KMS-11 (cell line): ENCODE results near the gene MSI2.

Experiments used
- H2AFZ ChIP-seq: fragments of 200-600 bp; sonication (generic); 2 replicates; pipeline ENCODE4 v1.6.1; 2016; ENCODE audit warnings: antibody characterized with exemption, mixed run types, low read depth
- H3K27ac ChIP-seq: fragments of 200-600 bp; sonication (generic); 2 replicates; pipeline ENCODE4 v1.6.1; 2016; ENCODE audit warnings: mild to moderate bottlenecking, mixed run types
- H3K27me3 ChIP-seq: fragments of 200-600 bp; sonication (generic); 2 replicates; pipeline ENCODE4 v1.6.1; 2017; ENCODE audit warnings: mild to moderate bottlenecking, low read depth, mixed run types, moderate library complexity; ENCODE audit not compliant: insufficient read depth
- H3K36me3 ChIP-seq: fragments of 200-600 bp; sonication (generic); 2 replicates; pipeline ENCODE4 v1.6.1; 2017; ENCODE audit warnings: mild to moderate bottlenecking, mixed run types; ENCODE audit not compliant: insufficient read depth
- H3K4me1 ChIP-seq: fragments of 200-600 bp; sonication (generic); 2 replicates; pipeline ENCODE4 v1.6.1; 2016; ENCODE audit warnings: mild to moderate bottlenecking, low read depth, mixed run types; ENCODE audit not compliant: poor library complexity, severe bottlenecking
- H3K4me2 ChIP-seq: fragments of 200-600 bp; sonication (generic); 2 replicates; pipeline ENCODE4 v1.7.0; 2016; ENCODE audit warnings: mild to moderate bottlenecking, mixed run types
- H3K4me3 ChIP-seq: fragments of 200-600 bp; sonication (generic); IDR thresholded peaks from 2 replicates; pipeline ENCODE4 v1.6.1; 2017; ENCODE audit warnings: low read depth, low read length, mixed read lengths; ENCODE audit not compliant: insufficient read depth
- H3K79me2 ChIP-seq: fragments of 200-600 bp; sonication (generic); 2 replicates; pipeline ENCODE4 v1.6.1; 2016; ENCODE audit warnings: low read depth, mixed run types; ENCODE audit not compliant: insufficient read depth
- H3K9ac ChIP-seq: fragments of 200-600 bp; sonication (generic); 2 replicates; pipeline ENCODE4 v1.6.1; 2016; ENCODE audit warnings: mild to moderate bottlenecking, mixed run types
- H4K20me1 ChIP-seq: fragments of 200-600 bp; sonication (generic); 2 replicates; pipeline ENCODE4 v1.6.1; 2016; ENCODE audit warnings: mild to moderate bottlenecking, mixed run types; ENCODE audit not compliant: insufficient read depth
- TF ChIP-seq, protein P1 (sequence below): fragments of 200-600 bp; sonication (generic); conservative IDR thresholded peaks from 2 replicates; pipeline ENCODE4 v1.6.1; 2017; ENCODE audit warnings: low read depth, mild to moderate bottlenecking, antibody characterized with exemption, low read length, moderate library complexity, mixed read lengths

Gene MSI2

DNA sequence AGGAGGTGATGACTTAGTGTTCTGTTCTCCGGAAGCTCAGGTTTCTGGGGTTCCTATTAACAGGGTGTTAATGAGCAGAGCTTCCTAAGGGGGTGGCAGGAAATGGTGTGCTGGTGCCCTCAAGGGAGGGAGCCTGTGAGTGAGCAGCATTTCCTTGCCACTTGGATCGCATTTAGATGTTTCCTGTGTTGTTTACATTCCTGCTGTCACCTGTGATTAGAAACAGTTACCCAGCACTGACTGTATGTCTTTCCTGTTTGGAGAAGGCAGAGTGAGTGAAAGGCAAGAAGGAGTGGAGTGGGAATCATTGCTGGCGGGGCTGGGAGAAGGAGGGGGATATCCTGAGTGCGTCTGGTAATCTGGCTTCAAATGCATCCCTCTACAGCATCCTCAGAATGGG, 274.2 kb downstream of the MSI2 start:
- no peaks in the 10 kb centered on the region for H4K20me1 ChIP-seq
- no peak overlapping the region for H3K4me2 ChIP-seq
- TF ChIP-seq, protein P1, sequence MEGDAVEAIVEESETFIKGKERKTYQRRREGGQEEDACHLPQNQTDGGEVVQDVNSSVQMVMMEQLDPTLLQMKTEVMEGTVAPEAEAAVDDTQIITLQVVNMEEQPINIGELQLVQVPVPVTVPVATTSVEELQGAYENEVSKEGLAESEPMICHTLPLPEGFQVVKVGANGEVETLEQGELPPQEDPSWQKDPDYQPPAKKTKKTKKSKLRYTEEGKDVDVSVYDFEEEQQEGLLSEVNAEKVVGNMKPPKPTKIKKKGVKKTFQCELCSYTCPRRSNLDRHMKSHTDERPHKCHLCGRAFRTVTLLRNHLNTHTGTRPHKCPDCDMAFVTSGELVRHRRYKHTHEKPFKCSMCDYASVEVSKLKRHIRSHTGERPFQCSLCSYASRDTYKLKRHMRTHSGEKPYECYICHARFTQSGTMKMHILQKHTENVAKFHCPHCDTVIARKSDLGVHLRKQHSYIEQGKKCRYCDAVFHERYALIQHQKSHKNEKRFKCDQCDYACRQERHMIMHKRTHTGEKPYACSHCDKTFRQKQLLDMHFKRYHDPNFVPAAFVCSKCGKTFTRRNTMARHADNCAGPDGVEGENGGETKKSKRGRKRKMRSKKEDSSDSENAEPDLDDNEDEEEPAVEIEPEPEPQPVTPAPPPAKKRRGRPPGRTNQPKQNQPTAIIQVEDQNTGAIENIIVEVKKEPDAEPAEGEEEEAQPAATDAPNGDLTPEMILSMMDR = no peak
- no peak overlapping the region for H2AFZ ChIP-seq
- H3K36me3 ChIP-seq = no peaks in the 10 kb centered on the region
- H3K27ac ChIP-seq = no peak overlapping the region
- H3K79me2 ChIP-seq = peaks cover 2% of the 10 kb centered on the region; the same call in 1 of the 2 replicates
- peaks cover 3% of the 10 kb centered on the region for H3K4me1 ChIP-seq
- H3K27me3 ChIP-seq = no peaks in the 10 kb centered on the region
- H3K9ac ChIP-seq = no peak overlapping the region
- no peak overlapping the region for H3K4me3 ChIP-seq

DNA sequence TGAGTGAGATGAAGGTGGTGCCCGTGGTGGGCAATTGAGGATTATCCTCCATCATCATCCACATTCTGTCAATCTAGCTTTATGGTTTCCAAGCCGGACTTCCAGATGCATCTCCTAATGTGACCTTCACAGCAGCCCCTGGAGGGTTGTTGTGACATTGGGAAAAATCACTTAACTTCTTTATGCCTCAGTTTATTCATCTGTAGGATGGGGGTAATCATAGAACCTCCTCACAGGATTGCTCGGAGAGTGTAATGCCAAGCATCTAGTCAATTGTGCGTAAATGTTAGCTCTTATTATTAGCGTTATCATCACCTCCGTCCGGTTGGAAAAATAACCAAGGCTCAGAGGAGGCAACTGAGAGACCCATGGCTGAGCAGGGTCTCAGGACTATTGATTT, 274.8 kb downstream of the MSI2 start:
- TF ChIP-seq, protein P1 = no peak
- Histone ChIP-seq H3K36me3 (no peaks in the 10 kb centered on the region), H3K9ac (no peak overlapping the region)

DNA sequence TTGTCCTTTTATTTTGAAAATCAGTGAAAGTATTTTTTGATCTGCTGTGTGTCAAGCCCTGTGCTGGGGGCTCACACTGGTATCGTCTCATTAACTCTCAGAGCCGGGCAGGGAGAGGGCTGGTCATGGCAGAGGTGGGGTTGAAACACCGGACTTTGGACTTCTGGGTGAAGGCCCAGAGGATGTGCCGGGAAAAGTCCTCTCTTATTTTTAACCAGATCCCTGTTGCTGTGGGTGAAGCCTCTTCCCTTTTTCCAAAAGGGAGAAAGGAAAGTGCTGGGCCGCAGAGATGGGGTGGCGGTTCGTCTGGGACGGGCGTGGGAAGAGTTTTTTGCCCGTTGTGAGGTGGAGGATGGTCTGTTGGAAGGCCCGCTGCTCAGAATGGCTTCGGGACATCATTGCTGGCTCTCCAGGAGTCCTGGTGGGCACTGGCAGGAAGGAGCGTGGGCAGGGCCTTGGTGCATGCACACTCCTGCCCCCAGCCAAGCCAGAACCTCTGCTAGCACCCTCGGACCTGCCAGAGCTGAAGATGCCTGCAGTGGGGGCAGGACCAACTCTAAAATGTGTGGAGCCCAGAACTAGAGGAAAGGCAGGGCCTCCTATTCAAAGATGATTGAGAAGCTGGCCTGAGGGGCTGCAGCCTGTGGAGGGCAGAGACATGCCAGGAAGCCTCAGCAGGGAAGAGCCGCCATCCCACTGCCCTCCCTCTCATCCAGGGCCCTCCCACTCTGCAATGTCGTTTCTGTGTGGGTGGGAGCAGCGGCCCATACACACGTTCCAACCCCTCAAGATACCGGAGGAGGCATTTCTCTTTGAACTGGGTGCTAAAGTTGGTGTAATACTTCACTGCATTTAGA, 275.6 kb downstream of the MSI2 start:
- Histone ChIP-seq H3K36me3 (no peaks in the 10 kb centered on the region), H3K79me2 (peaks cover 8% of the 10 kb centered on the region; the same call in 1 of the 2 replicates), H3K27me3 (no peaks in the 10 kb centered on the region), H3K27ac (no peak overlapping the region), H3K4me1 (peaks cover 12% of the 10 kb centered on the region), H4K20me1 (no peaks in the 10 kb centered on the region), H2AFZ (no peak overlapping the region), H3K4me2 (no peak overlapping the region), H3K9ac (no peak overlapping the region), H3K4me3 (no peak overlapping the region)
- TF ChIP-seq, protein P1 = no peak

More for the DNA sequence above, 274.8 kb downstream of the MSI2 start:
- Histone ChIP-seq H3K4me1 (peaks cover 9% of the 10 kb centered on the region), H2AFZ (no peak overlapping the region), H3K4me2 (no peak overlapping the region), H4K20me1 (no peaks in the 10 kb centered on the region), H3K4me3 (no peak overlapping the region), H3K27me3 (no peaks in the 10 kb centered on the region), H3K79me2 (peaks cover 7% of the 10 kb centered on the region; the same call in 1 of the 2 replicates), H3K27ac (no peak overlapping the region)

DNA sequence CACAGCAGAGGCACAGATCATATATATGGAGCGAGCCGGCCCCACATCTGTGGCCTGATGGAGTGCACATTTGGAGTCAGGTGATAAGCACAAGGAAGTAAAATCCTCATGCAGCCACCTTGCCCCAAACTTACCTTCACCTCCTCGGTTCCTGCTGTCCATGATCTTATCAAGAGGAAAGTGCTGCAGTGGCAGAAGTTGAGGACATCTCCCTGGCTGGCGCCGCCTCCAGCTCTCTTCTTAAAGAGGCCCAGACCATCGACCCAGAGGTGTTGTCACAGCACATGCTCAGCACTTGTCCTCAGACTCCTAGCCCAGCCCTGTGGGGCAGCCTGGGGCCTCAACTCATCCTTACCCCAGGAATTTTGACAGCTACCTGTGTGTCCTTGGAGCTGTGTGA, 276.2 kb downstream of the MSI2 start:
- no peak overlapping the region for H3K9ac ChIP-seq
- no peak overlapping the region for H3K4me3 ChIP-seq
- peaks cover 13% of the 10 kb centered on the region for H3K4me1 ChIP-seq
- H3K4me2 ChIP-seq = no peak overlapping the region
- H2AFZ ChIP-seq = no peak overlapping the region
- no peaks in the 10 kb centered on the region for H3K36me3 ChIP-seq
- peaks cover 8% of the 10 kb centered on the region; the same call in 1 of the 2 replicates for H3K79me2 ChIP-seq
- H3K27me3 ChIP-seq = no peaks in the 10 kb centered on the region
- no peak overlapping the region for H3K27ac ChIP-seq
- H4K20me1 ChIP-seq = no peaks in the 10 kb centered on the region
- TF ChIP-seq, protein P1 = no peak
